Fibroblast of skin of abdomen (primary cell): ENCODE results near the gene CDH11. TPM values are rescaled to one million over a fixed set of nuclear protein-coding genes. Genes with fewer than 3 reads are reported as not detected.
A peak's percentile ranks its signal among the peaks of the same experiment; 100 is the strongest.

ENCODE experiments used
- DNase-seq: peaks from one replicate; pipeline ENCODE4 v3.0.0-alpha.2; 2013
- polyA plus RNA-seq, 2 experiments: library from polyadenylated mRNA; unstranded; fragments of 120-200 nt; gene quantifications; one replicate each; pipeline ENCODE4 v1.2.1, GENCODE V29; 2013; ENCODE audit not compliant: insufficient read length in 2 of 2

The CDH11 gene
- 610 TPM for polyA plus RNA-seq (2013, experiment 1 of 2; ENCODE audit: insufficient read length)
- 581 TPM for polyA plus RNA-seq (2013, experiment 2 of 2; ENCODE audit: insufficient read length)

GRCh38 chr16:65121870-65122723 lies at the start of gene CDH11:
Gene CDH11, minus strand, starts transcription at chr16:65122063. Its CDS starts 117,194 bp downstream, at chr16:65004869.
- peak; percentile 98 for DNase-seq

GRCh38 chr16:65154321-65154720 lies 32.5 kb upstream of the CDH11 start:
- no peak for DNase-seq

- DNase-seq = no peak
These were observed 31.7 kb upstream of the CDH11 start for GRCh38 chr16:65153365-65154105.

- no peak for DNase-seq
These were observed 26.9 kb upstream of the CDH11 start for GRCh38 chr16:65148804-65149203.

- no peak for DNase-seq
These were observed 20.4 kb upstream of the CDH11 start for GRCh38 chr16:65142276-65142675.

GRCh38 chr16:65136681-65137080 lies 14.8 kb upstream of the CDH11 start:
- peak; percentile 25 for DNase-seq

GRCh38 chr16:65126845-65127624 lies 5.2 kb upstream of the CDH11 start:
- no peak for DNase-seq

- peak; percentile 89 for DNase-seq
These were observed 4.0 kb upstream of the CDH11 start for GRCh38 chr16:65125871-65126270.

- DNase-seq = peak; percentile 30
These were observed 3.5 kb upstream of the CDH11 start for GRCh38 chr16:65125322-65125721.

- no peak for DNase-seq
These were observed 2.7 kb upstream of the CDH11 start for GRCh38 chr16:65124596-65124995.

- DNase-seq = no peak
These were observed 2.3 kb upstream of the CDH11 start for GRCh38 chr16:65124212-65124548.

GRCh38 chr16:65123396-65124211 lies 1.7 kb upstream of the CDH11 start:
- DNase-seq = peak; percentile 38

GRCh38 chr16:65122724-65123395 lies 997 bp upstream of the CDH11 start:
- peak; percentile 79 for DNase-seq

- peak; percentile 29 for DNase-seq
These were observed 787 bp downstream of the CDH11 start for GRCh38 chr16:65120831-65121721.

- no peak for DNase-seq
These were observed 1.4 kb downstream of the CDH11 start for GRCh38 chr16:65120461-65120830.

- DNase-seq = peak; percentile 78
These were observed 1.9 kb downstream of the CDH11 start for GRCh38 chr16:65119901-65120401.

GRCh38 chr16:65119435-65119834 lies 2.4 kb downstream of the CDH11 start:
- DNase-seq = no peak

GRCh38 chr16:65118871-65119270 lies 3.0 kb downstream of the CDH11 start:
- peak; percentile 42 for DNase-seq

GRCh38 chr16:65117811-65118448 lies 3.9 kb downstream of the CDH11 start:
- peak; percentile 89 for DNase-seq
